ENCODE results near the gene REPIN1.

The REPIN1 gene

GRCh38 chr7:150371131-150371995 is 2.7 kb downstream of the REPIN1 start:
- Histone ChIP-seq H3K4me1 (ENCODE audit: low read length) (peaks cover 56% of the 10 kb centered on the region), H3K4me3 (ENCODE audit: low read length) (no peak overlapping the region), H2AFZ (ENCODE audit: low read depth, low read length) (no peak overlapping the region), H3K36me3 (replicated peaks; ENCODE audit: low read depth, low read length) (peaks cover 55% of the 10 kb centered on the region), H3K9me3 (ENCODE audit: insufficient read depth, low read length) (no peaks in the 10 kb centered on the region), H3K4me2 (ENCODE audit: low read length) (peak overlapping the region; percentile 98), H3K27ac (ENCODE audit: low read length) (peak overlapping the region; percentile 93; the same call in 1 of the 2 replicates), H3K79me2 (ENCODE audit: low read length) (peaks cover 80% of the 10 kb centered on the region), H4K20me1 (ENCODE audit: insufficient read depth, low read length) (peaks cover 50% of the 10 kb centered on the region), H3K27me3 (ENCODE audit: low read depth, low read length) (no peaks in the 10 kb centered on the region), H3K9ac (ENCODE audit: low read length) (0 out of 2 replicates have a peak overlapping the region, but pooled peaks have one; percentile 99)
- TF ChIP-seq, protein P1, sequence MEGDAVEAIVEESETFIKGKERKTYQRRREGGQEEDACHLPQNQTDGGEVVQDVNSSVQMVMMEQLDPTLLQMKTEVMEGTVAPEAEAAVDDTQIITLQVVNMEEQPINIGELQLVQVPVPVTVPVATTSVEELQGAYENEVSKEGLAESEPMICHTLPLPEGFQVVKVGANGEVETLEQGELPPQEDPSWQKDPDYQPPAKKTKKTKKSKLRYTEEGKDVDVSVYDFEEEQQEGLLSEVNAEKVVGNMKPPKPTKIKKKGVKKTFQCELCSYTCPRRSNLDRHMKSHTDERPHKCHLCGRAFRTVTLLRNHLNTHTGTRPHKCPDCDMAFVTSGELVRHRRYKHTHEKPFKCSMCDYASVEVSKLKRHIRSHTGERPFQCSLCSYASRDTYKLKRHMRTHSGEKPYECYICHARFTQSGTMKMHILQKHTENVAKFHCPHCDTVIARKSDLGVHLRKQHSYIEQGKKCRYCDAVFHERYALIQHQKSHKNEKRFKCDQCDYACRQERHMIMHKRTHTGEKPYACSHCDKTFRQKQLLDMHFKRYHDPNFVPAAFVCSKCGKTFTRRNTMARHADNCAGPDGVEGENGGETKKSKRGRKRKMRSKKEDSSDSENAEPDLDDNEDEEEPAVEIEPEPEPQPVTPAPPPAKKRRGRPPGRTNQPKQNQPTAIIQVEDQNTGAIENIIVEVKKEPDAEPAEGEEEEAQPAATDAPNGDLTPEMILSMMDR (IDR thresholded peaks at IDR 0.05; ENCODE audit: low read depth, low read length), result no peak
- TF ChIP-seq EZH2phosphoT487 (IDR thresholded peaks at IDR 0.05; ENCODE audit: low read depth), result no peak

- peaks cover 50% of the 10 kb centered on the region for H4K20me1 ChIP-seq (ENCODE audit: insufficient read depth, low read length)
- H2AFZ ChIP-seq (ENCODE audit: low read depth, low read length), result no peak overlapping the region
- H3K79me2 ChIP-seq (ENCODE audit: low read length), result peaks cover 86% of the 10 kb centered on the region
- H3K36me3 ChIP-seq (replicated peaks; ENCODE audit: low read depth, low read length), result peaks cover 55% of the 10 kb centered on the region
- no peaks in the 10 kb centered on the region for H3K27me3 ChIP-seq (ENCODE audit: low read depth, low read length)
- no peaks in the 10 kb centered on the region for H3K9me3 ChIP-seq (ENCODE audit: insufficient read depth, low read length)
- H3K4me2 ChIP-seq (ENCODE audit: low read length), result no peak overlapping the region
- H3K4me1 ChIP-seq (ENCODE audit: low read length), result peaks cover 57% of the 10 kb centered on the region
- no peak overlapping the region for H3K4me3 ChIP-seq (ENCODE audit: low read length)
- no peak overlapping the region for H3K9ac ChIP-seq (ENCODE audit: low read length)
- no peak overlapping the region for H3K27ac ChIP-seq (ENCODE audit: low read length)
- TF ChIP-seq EZH2phosphoT487 (IDR thresholded peaks at IDR 0.05; ENCODE audit: low read depth), result no peak
- TF ChIP-seq, protein P1 (IDR thresholded peaks at IDR 0.05; ENCODE audit: low read depth, low read length), result no peak
Measured at GRCh38 chr7:150371996-150372270, 3.3 kb downstream of the REPIN1 start.

- Histone ChIP-seq H4K20me1 (ENCODE audit: insufficient read depth, low read length) (peaks cover 50% of the 10 kb centered on the region), H3K79me2 (ENCODE audit: low read length) (peaks cover 90% of the 10 kb centered on the region), H2AFZ (ENCODE audit: low read depth, low read length) (no peak overlapping the region), H3K4me2 (ENCODE audit: low read length) (no peak overlapping the region), H3K27me3 (ENCODE audit: low read depth, low read length) (no peaks in the 10 kb centered on the region), H3K4me3 (ENCODE audit: low read length) (no peak overlapping the region), H3K4me1 (ENCODE audit: low read length) (peaks cover 57% of the 10 kb centered on the region), H3K36me3 (replicated peaks; ENCODE audit: low read depth, low read length) (peaks cover 55% of the 10 kb centered on the region), H3K27ac (ENCODE audit: low read length) (no peak overlapping the region), H3K9ac (ENCODE audit: low read length) (no peak overlapping the region), H3K9me3 (ENCODE audit: insufficient read depth, low read length) (no peaks in the 10 kb centered on the region)
- TF ChIP-seq, protein P1 (IDR thresholded peaks at IDR 0.05; ENCODE audit: low read depth, low read length), result no peak
- no peak for TF ChIP-seq EZH2phosphoT487 (IDR thresholded peaks at IDR 0.05; ENCODE audit: low read depth)
Measured at GRCh38 chr7:150372271-150373048, 3.8 kb downstream of the REPIN1 start.

Measured in OCI-LY3 (cell line).